H9 (cell line): ENCODE data around the gene GNAS. TPM values are rescaled to one million over a fixed set of nuclear protein-coding genes. Genes with fewer than 3 reads are reported as not detected.

Source experiments
- DNase-seq: peaks from one replicate; pipeline ENCODE4 v3.0.0-alpha.2; 2017
- H2AFZ ChIP-seq: one replicate; pipeline ENCODE4 v1.6.1; 2013; ENCODE audit warnings: mild to moderate bottlenecking, low read length, control low read depth, moderate library complexity
- H2AK5ac ChIP-seq: 2 replicates; pipeline ENCODE4 v1.6.1; 2013; ENCODE audit warnings: low read length, control low read depth, mixed read lengths; ENCODE audit not compliant: insufficient read length
- H2BK120ac ChIP-seq: one replicate; pipeline ENCODE4 v1.6.1; 2013; ENCODE audit warnings: low read depth, mild to moderate bottlenecking, low read length, control low read depth, inconsistent platforms; ENCODE audit not compliant: poor library complexity, severe bottlenecking
- H2BK12ac ChIP-seq: 2 replicates; pipeline ENCODE4 v1.6.1; 2013; ENCODE audit warnings: low read length, control low read depth, mixed read lengths, low read depth; ENCODE audit not compliant: insufficient read length
- H2BK15ac ChIP-seq: 2 replicates; pipeline ENCODE4 v1.6.1; 2013; ENCODE audit warnings: low read depth, low read length, control low read depth
- H2BK20ac ChIP-seq: one replicate; pipeline ENCODE4 v1.6.1; 2013; ENCODE audit warnings: low read depth, mild to moderate bottlenecking, low read length, control low read depth, inconsistent platforms; ENCODE audit not compliant: poor library complexity, severe bottlenecking
- H2BK5ac ChIP-seq: 2 replicates; pipeline ENCODE4 v1.6.1; 2013; ENCODE audit warnings: low read length, control low read depth, mixed read lengths; ENCODE audit not compliant: insufficient read length
- H3K14ac ChIP-seq: 2 replicates; pipeline ENCODE4 v1.6.1; 2013; ENCODE audit warnings: low read length, control low read depth; ENCODE audit not compliant: insufficient read depth
- H3K18ac ChIP-seq: 2 replicates; pipeline ENCODE4 v1.6.1; 2013; ENCODE audit warnings: low read depth, mild to moderate bottlenecking, mixed read lengths, low read length, control low read depth; ENCODE audit not compliant: insufficient read length
- H3K23ac ChIP-seq: 2 replicates; pipeline ENCODE4 v1.6.1; 2013; ENCODE audit warnings: low read length, control low read depth, mixed read lengths, low read depth; ENCODE audit not compliant: insufficient read length
- H3K23me2 ChIP-seq: 2 replicates; pipeline ENCODE4 v1.6.1; 2013; ENCODE audit warnings: low read depth, mild to moderate bottlenecking, mixed read lengths, low read length, control low read depth; ENCODE audit not compliant: insufficient read length, poor library complexity, severe bottlenecking
- H3K27ac ChIP-seq: 2 replicates; pipeline ENCODE4 v1.5.1; 2013; ENCODE audit warnings: low read length, control low read depth, mixed read lengths, low read depth; ENCODE audit not compliant: insufficient read length
- H3K27me3 ChIP-seq: 2 replicates; pipeline ENCODE4 v1.6.1; 2013; ENCODE audit warnings: low read length, control low read depth, inconsistent platforms; ENCODE audit not compliant: insufficient read depth
- H3K4ac ChIP-seq: 2 replicates; pipeline ENCODE4 v1.6.1; 2013; ENCODE audit warnings: low read depth, mild to moderate bottlenecking, control low read depth, inconsistent platforms, low read length, moderate library complexity
- H3K4me1 ChIP-seq: 2 replicates; pipeline ENCODE4 v1.6.1; 2013; ENCODE audit warnings: low read length, control low read depth, inconsistent platforms; ENCODE audit not compliant: insufficient read depth
- H3K4me2 ChIP-seq: 2 replicates; pipeline ENCODE4 v1.6.1; 2013; ENCODE audit warnings: low read length, control low read depth, mixed read lengths; ENCODE audit not compliant: insufficient read length, insufficient read depth
- H3K56ac ChIP-seq: 2 replicates; pipeline ENCODE4 v1.6.1; 2013; ENCODE audit warnings: low read depth, mild to moderate bottlenecking, mixed read lengths, low read length, control low read depth; ENCODE audit not compliant: insufficient read length
- H3K79me1 ChIP-seq: 2 replicates; pipeline ENCODE4 v1.6.1; 2013; ENCODE audit warnings: low read depth, mild to moderate bottlenecking, moderate library complexity, low read length, control low read depth, inconsistent platforms; ENCODE audit not compliant: insufficient read depth, poor library complexity, severe bottlenecking
- H3K79me2 ChIP-seq: 2 replicates; pipeline ENCODE4 v1.6.1; 2013; ENCODE audit warnings: low read length, control low read depth, inconsistent platforms; ENCODE audit not compliant: insufficient read depth
- H3K9ac ChIP-seq: 2 replicates; pipeline ENCODE4 v1.6.1; 2013; ENCODE audit warnings: low read length, control low read depth, mixed read lengths; ENCODE audit not compliant: insufficient read length; ENCODE audit errors: extremely low read depth
- H3K9me3 ChIP-seq: one replicate; pipeline ENCODE4 v1.6.1; 2013; ENCODE audit warnings: low read depth, low read length, inconsistent platforms; ENCODE audit not compliant: control insufficient read depth
- H3T11ph ChIP-seq: one replicate; pipeline ENCODE4 v1.6.1; 2013; ENCODE audit warnings: mild to moderate bottlenecking, low read length, control low read depth, inconsistent platforms
- H4K20me1 ChIP-seq: one replicate; pipeline ENCODE4 v1.6.1; 2013; ENCODE audit not compliant: control insufficient read depth, insufficient read length, insufficient read depth
- H4K5ac ChIP-seq: 2 replicates; pipeline ENCODE4 v1.6.1; 2013; ENCODE audit warnings: low read depth, mild to moderate bottlenecking, mixed read lengths, low read length, control low read depth; ENCODE audit not compliant: insufficient read length
- H4K8ac ChIP-seq: replicated peaks from 2 replicates; pipeline ENCODE4 v1.6.1; 2013; ENCODE audit warnings: low read length, control low read depth, mixed read lengths, low read depth; ENCODE audit not compliant: insufficient read length
- H4K91ac ChIP-seq: 2 replicates; pipeline ENCODE4 v1.6.1; 2013; ENCODE audit warnings: low read depth, mild to moderate bottlenecking, moderate library complexity, mixed read lengths, low read length, control low read depth; ENCODE audit not compliant: insufficient read length
- H3K27ac Mint-ChIP-seq, 3 experiments: 2 replicates in 2 of 3; 3 replicates in 1 of 3; pipeline ENCODE4 v1.8.0; 2020 to 2021; ENCODE audit warnings: mixed read lengths in 3 of 3, mild to moderate bottlenecking in 1 of 3, moderate library complexity in 1 of 3
- H3K27me3 Mint-ChIP-seq: 2 replicates; pipeline ENCODE4 v1.8.0; 2021; ENCODE audit warnings: low read depth, mild to moderate bottlenecking, moderate library complexity, mixed read lengths
- H3K36me3 Mint-ChIP-seq, 3 experiments: 2 replicates in 2 of 3; 3 replicates in 1 of 3; pipeline ENCODE4 v1.8.0; 2020 to 2021; ENCODE audit warnings: low read depth in 3 of 3, mixed read lengths in 3 of 3; ENCODE audit not compliant: insufficient read depth in 1 of 3
- H3K4me1 Mint-ChIP-seq, 2 experiments: 2 replicates each; pipeline ENCODE4 v1.8.0; 2020; ENCODE audit warnings: mixed read lengths in 2 of 2
- H3K4me3 Mint-ChIP-seq, 2 experiments: 2 replicates in 1 of 2; 3 replicates in 1 of 2; pipeline ENCODE4 v1.8.0; 2020 to 2021; ENCODE audit warnings: mild to moderate bottlenecking in 2 of 2, mixed read lengths in 2 of 2, moderate library complexity in 1 of 2
- H3K9me3 Mint-ChIP-seq, 2 experiments: 2 replicates in 1 of 2; 3 replicates in 1 of 2; pipeline ENCODE4 v1.8.0; 2020; ENCODE audit warnings: mild to moderate bottlenecking in 2 of 2, mixed read lengths in 2 of 2, moderate library complexity in 1 of 2
- WGBS: extraction: QIAGEN DNeasy Blood & Tissue Kit; methylation state at CpG from one replicate; pipeline ENCODE4 v1.1.7; 2013; ENCODE audit warnings: missing lambda C conversion rate, low lambda C conversion rate, mixed read lengths; ENCODE audit not compliant: insufficient read length; ENCODE audit errors: extremely low coverage; 5-methylcytosine and 5-hydroxymethylcytosine counted together
- total RNA-seq: library from RNA; stranded (reverse); gene quantifications from 2 replicates; pipeline ENCODE4 v1.2.1, GENCODE V29; 2021
- TF ChIP-seq, protein P1 (sequence below): fragments of 200-600 bp; sonication (generic); conservative IDR thresholded peaks from 3 replicates; pipeline ENCODE4 v1.8.0; 2021; ENCODE audit warnings: antibody characterized with exemption, mild to moderate bottlenecking

The GNAS gene
- total RNA-seq, 1 experiment from 2014 or later: 920 TPM

DNA sequence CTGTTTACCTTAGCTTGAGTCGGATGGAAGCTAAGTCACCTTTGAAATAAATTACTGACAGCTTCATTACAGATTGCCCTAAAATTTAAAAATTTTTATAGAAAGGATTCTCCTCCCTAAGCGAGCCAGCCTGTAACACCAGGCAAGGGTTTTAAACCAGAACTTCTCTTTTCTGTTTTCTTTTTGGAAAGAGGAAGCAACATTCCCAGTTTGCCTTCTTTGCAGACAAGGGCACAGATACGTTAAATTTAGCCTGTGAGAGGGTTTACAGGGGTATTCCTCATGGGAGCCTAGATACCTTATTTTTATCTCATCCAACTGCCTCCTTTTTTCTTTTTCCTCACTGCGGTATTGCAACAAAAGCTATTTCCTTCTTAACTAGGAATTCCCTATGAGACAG, 45.0 kb downstream of the GNAS start:
- Mint-ChIP-seq H3K36me3 (peaks cover 8 to 56% (median 27%) of the 10 kb centered on the region in 3 experiments; a peak in 6 of 7 replicates), H3K4me3 (peak overlapping the region in 1 of 2 experiments; percentile 8; a peak in 1 of 5 replicates), H3K27ac (peak overlapping the region; percentile 38 to 90 (median 73); a peak in 6 of 7 replicates), H3K4me1 (peaks cover 87 to 95% of the 10 kb centered on the region in 2 experiments), H3K9me3 (no peaks in the 10 kb centered on the region; a peak in 1 of 5 replicates), H3K27me3 (no peaks in the 10 kb centered on the region)
- Histone ChIP-seq H2BK5ac (no peak overlapping the region), H3K4me1 (peaks cover 18% of the 10 kb centered on the region), H3K14ac (no peak overlapping the region), H2BK15ac (no peak overlapping the region), H3K9ac (no peak overlapping the region), H3K27ac (no peak overlapping the region), H3K79me1 (no peaks in the 10 kb centered on the region), H3K4me2 (no peak overlapping the region), H3T11ph (no peak overlapping the region), H3K18ac (no peak overlapping the region), H3K9me3 (no peaks in the 10 kb centered on the region), H3K4ac (no peak overlapping the region), H4K5ac (no peak overlapping the region), H3K27me3 (no peaks in the 10 kb centered on the region), H3K23ac (no peak overlapping the region), H4K91ac (no peak overlapping the region), H4K20me1 (peaks cover 2% of the 10 kb centered on the region), H2BK20ac (no peak overlapping the region), H3K56ac (no peak overlapping the region), H3K79me2 (peaks cover 42% of the 10 kb centered on the region; the same call in 1 of the 2 replicates), H3K23me2 (no peaks in the 10 kb centered on the region), H2AFZ (no peak overlapping the region), H4K8ac (no peak overlapping the region), H2BK120ac (no peak overlapping the region), H2AK5ac (no peak overlapping the region), H2BK12ac (no peak overlapping the region)
- TF ChIP-seq, protein P1, sequence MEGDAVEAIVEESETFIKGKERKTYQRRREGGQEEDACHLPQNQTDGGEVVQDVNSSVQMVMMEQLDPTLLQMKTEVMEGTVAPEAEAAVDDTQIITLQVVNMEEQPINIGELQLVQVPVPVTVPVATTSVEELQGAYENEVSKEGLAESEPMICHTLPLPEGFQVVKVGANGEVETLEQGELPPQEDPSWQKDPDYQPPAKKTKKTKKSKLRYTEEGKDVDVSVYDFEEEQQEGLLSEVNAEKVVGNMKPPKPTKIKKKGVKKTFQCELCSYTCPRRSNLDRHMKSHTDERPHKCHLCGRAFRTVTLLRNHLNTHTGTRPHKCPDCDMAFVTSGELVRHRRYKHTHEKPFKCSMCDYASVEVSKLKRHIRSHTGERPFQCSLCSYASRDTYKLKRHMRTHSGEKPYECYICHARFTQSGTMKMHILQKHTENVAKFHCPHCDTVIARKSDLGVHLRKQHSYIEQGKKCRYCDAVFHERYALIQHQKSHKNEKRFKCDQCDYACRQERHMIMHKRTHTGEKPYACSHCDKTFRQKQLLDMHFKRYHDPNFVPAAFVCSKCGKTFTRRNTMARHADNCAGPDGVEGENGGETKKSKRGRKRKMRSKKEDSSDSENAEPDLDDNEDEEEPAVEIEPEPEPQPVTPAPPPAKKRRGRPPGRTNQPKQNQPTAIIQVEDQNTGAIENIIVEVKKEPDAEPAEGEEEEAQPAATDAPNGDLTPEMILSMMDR: no peak
- DNase-seq: no peak
- no CpG with 5 or more reads among the region's 4 CpGs for WGBS
